HG03280 (cell line): ENCODE results near the gene CMTM1.

Source experiments
- ATAC-seq: cut with Tn5 transposase; IDR thresholded peaks from one replicate; pipeline ENCODE4 v1.9.1; 2021; ENCODE audit warnings: mild to moderate bottlenecking, moderate library complexity; ENCODE audit not compliant: unreplicated experiment

The CMTM1 gene, protein sequence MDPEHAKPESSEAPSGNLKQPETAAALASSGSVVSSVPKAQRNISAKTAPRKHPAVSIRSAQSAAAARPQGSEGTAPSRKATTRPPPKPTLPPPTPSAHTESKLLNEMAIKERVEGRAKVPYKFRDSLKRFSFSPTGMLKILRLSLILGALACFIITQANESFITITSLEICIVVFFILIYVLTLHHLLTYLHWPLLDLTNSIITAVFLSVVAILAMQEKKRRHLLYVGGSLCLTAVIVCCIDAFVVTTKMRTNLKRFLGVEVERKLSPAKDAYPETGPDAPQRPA

DNA sequence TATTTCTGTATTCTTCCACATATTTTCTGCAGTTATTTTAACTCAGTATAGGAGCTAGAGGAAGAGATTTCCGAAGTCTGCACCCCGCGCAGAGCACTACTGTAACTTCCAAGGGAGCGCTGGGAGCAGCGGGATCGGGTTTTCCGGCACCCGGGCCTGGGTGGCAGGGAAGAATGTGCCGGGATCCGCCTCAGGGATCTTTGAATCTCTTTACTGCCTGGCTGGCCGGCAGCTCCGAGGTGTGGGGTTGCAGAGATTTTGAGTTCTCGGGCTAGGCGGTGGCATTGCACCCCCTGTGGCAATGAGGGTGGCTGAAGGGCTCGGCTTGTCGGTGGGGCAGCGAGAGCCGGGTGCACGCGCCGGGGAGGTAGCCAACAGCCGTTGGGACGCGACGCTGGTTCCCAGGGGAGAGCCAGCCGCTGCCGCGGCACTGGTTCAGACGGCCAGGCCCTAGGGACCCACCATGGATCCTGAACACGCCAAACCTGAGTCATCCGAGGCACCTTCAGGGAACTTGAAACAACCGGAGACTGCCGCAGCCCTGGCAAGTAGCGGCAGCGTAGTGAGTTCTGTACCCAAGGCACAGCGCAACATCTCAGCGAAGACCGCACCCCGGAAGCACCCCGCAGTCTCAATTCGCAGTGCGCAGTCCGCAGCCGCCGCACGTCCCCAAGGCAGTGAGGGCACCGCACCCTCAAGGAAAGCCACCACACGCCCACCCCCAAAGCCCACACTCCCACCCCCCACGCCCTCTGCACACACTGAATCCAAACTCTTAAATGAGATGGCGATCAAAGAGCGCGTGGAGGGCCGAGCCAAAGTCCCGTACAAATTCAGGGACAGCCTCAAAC lies at the start of gene CMTM1:
CMTM1 (plus strand) TSS at position 389 of the 851 bp plus-strand sequence; CDS start at position 464, 75 bp downstream.
- no peak for ATAC-seq

DNA sequence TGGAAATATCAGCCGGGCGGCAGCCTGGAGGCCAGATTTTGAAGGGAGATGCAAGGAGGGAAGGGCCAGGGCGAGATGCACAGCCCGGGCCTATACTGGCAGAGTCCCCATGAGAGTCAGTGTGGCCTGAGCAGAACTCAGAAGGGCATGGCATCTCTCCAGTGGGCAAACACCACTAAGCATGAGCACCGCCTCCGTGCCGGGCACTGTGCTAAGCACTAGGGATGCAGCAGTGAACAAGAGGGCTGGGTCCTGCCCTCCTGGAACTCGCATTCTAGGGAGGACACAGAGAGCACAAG lies 49.8 kb upstream of the CMTM1 start:
- ATAC-seq, result no peak

DNA sequence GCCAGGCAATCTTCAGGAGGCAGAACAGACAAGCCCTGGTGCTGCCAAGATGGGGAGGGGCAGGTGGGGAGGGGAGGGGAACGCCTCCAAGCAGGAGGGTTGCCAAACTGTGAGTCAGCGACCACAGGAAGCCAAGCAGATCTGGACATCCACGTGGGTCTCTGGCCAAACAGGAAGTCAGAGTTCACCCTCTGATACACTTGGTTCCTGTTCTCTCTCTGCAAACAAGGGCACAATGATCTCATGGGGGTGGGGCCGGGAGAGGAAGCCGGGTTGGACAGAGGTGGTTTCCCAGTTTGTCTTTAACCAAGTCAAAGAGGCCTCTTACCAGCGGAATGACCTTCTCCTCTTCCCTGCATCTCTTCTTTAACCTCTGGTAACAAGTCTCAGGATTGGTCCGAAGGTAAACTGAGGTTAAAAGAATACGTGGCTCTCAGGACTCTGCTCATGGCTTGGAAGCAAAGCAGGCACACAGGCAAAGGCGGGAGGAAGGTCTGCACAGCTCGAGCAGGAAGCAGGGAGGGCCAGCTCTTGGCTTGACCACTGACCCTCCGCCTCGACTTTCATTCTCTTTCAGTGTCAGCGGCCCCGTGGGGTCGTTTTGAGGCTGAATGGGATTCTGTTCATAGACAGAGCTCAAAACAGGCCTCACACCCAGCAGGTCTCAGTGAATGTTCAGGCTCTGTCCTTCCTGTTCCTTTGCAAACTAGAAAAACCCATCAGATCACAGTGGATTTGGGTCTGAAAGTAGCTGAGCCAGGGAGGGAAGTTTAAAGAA lies 49.2 kb upstream of the CMTM1 start:
- peak; percentile 95 for ATAC-seq

DNA sequence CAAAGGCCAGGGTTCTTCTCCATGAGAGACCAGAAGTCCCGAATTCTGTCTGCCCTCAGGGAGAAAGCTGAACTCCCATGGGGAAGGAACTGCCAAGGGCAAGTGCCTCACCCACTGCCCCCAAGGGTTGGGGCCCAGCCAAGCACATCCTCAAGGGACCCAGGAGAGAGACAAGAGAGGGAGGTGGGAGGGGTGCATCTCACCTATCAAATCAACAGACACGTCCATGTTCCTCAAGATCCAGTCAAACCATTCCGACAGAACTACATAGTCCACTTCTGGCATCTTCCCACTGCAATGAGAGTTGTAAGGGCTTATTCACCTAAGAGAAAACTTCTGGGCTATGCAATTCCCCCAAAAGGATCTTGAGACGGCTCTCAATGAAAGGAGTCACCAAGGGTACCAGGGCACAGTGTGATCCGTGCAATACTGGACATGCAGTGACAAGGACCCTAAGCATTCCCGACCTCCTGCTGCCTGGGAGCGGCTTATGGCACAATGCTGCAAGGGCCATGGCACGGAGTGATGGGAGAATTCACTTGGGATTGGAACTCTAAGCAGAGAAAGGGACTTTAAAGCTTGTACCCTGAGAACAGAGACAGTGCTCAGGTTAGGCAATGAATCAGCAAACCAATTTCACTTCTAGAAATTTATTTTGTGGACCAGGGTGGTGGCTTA lies 48.5 kb upstream of the CMTM1 start:
- ATAC-seq, result no peak

DNA sequence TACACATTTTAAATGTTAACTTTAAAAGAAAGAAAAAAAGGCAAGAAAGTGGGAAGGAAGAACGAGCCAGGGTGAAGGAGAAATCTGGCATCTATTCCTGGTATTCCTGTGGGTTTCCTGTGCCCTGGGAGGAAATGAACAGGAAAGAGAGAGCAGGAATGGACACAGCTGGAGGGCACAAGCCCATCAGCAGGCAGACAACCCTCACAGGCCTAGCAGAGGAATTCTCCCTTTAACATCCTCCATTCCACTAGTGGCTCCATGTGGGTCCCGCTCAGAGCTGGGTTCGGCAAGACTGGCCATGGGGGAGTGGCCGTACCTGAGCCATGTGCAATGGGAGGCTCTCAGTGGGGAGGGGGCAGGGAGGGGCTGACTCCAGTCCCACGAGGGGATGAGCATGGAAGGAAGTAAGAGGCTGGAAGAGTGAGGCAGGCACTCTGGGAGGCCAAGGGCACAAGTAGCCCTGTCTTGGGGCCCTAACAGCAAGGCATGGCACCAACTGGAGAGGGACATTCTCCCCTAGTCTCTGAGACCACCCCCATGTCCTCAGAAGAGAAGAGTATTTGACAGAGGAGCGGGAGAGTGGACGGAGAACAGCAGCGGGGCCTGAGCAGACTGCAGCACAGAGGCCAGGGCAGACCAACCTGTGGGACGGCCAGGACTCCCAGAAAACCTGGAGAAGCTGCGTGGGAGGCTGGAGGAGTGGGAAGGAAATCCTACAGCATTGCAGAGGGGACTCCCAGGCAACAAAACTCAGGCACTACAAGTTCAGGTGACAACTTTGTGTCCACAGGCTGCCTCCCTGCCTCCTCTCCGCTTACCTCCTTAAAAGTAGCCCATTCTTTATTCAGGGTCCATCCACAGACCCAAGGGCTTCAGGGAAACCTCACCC lies 46.5 kb upstream of the CMTM1 start:
- no peak for ATAC-seq

DNA sequence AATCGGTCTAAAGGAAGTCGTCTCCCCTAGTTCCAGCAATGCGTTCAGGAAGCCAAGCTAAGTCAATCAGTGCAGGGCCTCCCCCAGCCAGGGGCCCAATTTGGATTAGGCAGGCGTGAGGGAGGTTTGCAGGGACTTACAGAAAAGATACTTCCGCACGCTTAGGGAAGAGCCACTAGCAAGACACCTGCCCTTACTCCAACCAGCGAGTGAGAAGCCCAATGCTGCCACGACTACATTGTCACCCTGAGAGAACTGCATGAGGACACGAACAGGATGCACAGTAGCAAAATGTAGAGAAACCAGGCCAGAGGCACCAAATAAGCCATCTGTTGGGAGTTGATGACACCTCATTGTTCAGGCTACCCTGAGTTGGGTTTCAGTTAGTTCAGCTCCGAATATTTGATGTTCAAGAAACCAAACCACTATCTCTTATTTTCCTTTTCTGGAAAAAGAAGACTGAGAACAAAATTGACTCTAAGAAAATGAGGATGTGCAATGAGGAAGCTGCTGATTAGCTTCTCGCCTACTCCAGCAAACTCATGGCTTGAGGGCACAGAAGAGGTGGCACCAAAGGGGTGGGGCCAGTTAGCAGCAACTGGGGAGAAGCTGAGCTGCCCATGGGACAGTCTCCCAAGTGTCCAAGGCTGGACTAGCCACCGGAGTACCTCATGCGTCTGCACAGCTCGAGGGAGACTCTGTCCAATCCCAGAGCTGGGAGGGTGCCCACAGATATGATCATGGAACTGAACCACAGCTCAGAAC lies 45.7 kb upstream of the CMTM1 start:
- no peak for ATAC-seq

DNA sequence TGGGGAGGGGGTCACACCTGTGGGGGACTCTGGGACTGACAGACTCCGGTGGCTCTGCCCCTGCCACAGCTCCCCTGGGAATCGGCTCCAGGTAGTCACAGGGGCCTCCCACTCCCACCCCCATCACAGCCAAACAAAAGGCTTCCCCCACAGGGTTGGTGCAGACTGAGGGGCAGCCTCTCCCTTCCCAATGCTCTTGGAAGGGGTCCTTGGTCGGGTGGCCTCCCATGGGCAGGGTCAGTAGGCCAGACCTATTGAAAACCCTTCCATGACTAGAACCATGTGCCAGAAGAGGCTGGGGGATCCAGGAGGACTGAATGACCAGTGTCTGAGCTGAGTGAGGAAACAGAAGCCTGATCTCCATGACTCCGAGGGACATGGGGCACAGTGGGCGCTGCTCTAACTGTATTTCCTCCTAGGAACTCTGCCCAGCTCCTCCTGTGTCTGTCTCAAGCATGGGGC lies 45.0 kb upstream of the CMTM1 start:
- ATAC-seq, result no peak

DNA sequence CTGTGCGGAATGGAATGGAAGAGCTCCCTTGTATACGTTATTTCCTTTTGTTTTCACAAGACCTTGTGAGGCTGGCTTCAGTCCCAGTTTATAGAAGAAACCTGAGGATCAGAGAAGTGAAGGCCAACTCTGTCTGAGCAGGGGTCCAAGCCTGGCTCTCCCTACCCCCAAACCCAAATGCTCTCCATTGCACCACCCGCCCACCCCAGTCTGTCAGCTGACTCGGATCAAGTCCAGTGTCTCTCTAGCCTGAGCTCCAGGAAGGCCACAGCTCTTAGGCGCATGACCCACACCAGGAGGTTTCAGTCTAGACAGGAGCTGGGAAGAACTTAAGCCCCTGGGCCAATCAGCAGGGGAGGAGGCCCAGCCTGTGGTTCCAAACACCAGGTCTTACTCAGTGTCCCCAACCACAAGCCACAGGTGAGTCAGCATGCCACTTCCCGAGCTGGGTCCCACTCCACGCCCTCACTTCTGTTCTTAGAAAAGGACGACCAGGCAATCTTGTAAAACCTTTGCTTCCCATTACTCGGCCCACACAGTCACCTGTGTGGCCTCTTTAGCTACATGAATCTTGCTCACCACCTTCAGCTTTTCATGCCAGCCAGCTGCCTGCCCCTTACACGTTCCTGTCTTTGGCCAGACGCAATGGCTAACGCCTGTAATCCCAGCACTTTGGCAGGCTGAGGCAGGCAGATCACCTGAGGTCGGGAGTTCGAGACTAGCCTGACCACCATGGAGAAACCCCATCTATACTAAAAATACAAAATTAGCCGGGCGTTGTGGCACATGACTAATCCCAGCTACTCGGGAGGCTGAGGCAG lies 44.1 kb upstream of the CMTM1 start:
- ATAC-seq, result no peak

DNA sequence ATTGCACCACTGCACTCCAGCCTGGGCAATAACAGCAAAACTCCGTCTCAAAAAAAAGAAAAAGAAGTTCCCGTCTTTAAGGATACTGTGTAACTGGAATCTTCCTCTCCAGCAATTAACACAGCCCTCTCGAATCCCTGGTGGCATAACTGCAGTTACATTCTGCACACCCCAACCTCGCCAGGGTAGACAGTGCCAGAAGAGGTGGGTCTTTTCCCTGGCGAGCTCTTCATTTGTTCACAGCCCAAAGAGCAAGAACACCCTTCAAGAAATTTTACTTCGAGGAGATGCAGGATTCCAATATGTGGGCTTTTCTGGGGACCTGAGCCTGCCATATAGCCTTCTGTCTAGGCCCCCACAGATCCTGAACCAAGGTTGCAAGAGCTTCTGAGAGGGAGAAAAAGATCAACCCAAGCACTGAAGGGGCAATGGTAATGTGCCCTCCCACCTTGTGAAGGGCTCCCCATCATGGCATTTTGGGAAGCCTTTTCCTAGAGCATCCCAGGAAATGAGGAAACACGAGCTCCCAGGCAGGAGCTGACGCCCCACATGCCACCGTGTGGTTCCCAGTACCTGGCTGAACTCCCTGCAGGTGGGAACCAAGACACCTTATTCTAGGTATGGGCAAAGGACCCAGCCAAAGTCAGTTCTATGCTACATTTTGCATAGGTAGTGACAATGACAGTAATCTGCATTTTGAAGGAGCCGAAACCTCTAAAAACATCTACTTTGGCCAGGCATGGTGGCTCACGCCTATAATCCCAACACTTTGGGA lies 43.2 kb upstream of the CMTM1 start:
- ATAC-seq, result no peak

DNA sequence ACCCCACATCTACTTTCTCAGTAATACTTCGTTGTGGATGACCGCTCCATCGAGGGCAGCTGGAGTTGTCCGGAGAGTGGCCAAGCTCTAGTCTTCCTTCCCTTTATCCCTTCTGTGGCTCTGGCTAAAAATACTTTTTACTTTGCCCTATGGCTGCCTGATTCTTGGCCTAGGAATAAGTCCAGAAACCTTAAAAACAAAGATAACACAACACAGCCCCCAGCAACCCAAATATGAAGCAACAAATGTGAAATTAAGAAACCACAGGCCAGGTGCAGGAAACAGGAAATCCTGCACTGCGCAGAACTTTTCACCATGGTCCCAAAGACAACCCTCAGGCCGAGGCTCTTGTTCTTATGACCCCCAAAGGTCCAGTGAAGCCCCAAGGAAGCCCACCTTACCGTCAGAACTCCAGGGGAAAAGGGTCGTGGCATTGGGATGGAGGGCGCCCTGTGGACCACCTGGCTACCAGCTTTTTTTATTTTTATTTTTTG lies 42.3 kb upstream of the CMTM1 start:
- ATAC-seq, result peak; percentile 58

DNA sequence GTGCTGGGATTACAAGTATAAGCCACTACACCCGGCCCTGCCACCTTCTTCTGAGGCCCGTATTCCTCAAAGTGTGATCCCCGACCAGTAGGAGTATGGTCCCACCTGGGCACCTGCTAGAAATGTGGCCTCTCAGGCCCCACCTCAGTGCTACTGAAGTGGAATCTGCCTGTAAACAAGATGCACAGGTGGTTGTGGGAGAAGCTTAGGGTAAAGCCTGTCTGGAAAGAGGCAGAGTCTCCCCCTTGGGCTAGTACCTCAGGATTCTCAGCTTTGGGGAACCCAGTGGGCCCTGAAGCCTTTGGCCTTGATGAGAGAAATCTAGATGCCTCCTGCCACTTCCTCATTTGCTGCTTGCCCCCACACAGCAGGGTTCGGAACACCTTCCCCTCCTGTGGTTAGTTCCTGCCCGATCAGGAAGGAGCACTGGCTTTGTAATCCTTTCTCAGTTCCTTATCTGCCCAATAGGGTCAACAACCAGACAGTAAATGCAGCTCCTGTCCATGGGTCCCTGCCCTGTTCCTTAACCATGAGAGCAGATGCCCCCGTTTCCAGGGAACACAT lies 41.6 kb upstream of the CMTM1 start:
- peak; percentile 49 for ATAC-seq

DNA sequence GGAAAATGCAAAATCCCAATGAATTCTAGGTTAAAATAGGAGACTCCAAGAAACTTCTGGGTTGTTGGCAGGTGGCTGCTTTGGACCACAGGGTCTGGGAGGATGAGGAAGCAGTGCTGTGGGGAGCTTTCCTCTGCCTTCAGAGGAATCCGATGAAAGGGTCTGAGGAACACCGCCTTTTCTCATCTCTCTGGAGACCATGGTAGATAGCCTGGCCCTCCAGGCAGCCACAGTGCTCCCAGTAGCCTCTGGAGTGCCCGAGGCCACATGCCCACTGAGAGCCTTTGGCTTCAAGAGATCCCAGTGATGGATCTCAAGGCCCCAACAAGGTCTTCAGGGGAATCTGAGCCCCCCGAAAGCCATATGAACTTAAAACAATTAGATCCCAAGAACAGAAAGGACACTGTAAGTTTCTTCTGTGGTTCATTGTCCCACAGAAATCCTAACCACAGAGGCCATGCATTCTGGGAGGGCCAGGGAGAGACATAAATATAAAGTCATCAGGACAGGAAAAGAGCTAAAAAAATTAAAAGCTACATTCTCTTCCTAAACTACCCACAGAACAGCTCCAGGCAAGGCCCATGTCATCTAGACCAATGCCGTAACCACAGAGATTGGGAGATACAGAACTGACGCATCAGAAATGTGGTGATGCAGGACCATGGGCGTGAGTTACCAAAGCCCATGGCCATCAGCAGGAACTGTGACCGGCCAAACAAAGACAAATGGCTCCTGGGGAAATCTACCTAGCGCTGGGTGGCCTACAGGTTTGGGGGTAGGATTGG lies 40.7 kb upstream of the CMTM1 start:
- ATAC-seq, result no peak

DNA sequence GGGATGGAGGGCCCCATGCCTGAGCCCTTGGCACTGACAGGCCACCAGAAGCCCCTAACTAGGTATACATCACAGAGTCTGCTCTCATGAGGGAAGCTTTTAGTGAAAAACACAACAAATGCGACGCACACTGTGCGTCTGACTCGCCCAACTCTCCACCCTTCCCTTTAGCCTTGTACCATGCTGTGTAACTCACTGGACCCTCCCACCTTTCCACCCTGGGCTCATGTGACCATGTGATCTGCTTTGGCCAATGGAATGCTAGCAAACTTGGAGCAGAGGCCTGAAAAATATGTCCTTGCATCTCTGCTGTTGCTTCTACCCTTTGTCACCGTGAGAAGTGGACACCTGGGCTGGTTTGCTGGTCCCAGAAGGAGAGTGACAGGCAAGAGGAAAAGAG lies 37.9 kb upstream of the CMTM1 start:
- no peak for ATAC-seq

DNA sequence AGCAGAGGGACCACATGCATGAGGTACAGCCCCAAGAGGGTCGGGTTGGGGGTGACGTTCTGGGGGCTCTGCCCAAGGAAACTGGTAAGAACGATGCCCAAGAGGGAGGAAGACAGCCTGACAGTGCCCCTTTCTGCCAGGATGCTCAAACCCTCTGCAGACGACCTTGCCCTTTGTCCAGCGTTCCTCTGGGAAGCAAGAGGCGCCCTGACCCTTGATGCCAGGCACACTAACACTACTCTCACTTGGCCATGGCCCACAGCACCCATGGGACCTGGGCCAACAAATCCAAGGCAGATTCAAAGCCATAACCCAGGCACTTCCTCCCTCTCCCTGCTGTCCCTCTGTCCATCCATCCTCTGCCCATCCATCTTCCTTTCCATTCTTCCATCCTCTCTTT lies 36.8 kb upstream of the CMTM1 start:
- no peak for ATAC-seq

DNA sequence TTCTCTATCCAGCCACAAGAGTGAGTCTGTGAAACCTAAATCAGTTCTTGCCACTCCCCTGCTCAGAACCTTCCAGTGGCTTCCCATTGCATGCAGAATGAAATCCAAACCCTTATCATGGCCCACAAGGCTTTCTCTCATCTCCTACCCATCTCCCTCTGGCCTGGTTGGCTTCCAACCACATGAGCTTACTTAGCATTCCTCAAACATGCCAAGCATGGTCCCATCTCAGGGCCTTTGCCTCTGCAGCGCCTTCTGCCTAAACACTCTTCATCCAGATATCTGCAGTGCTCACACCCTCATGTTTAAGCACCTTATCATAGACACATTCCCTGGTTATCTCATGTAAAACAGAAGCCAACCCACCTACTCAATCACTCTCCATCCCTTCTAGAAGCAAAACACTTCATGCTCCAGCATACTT lies 31.9 kb upstream of the CMTM1 start:
- no peak for ATAC-seq

DNA sequence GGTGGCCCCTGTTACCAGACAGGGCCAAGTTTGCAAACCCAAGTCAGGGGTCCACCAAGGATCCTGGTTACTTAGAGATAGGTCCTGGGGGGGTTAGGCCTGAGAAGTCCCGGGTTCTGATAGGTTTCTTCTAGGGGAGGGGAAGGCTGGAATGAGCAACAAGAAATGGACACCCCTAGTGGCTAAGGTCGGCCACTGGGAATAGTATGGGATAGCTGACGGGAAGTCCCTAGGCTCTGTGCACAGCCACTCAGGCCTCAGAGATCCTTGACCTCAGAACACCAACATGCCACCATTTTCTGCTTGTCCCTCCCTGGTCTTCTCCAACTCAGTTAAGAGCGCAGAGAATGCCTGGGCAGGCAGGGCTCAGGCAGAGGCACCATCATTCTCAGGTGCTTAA lies 29.7 kb upstream of the CMTM1 start:
- no peak for ATAC-seq
